NCI-H146 treated with DMSO at 0.1 percent for 48 hours (cell line): ENCODE measurements around the gene NCSTN.

ENCODE experiments used
- DNase-seq: peaks from one replicate; lab custom pipeline; 2025; ENCODE audit not compliant: unreplicated experiment; lab: John Stamatoyannopoulos, UW

NCSTN gene

GRCh38 chr1:160404094-160404493 is 60.9 kb downstream of the NCSTN start:
- no peak for DNase-seq

- DNase-seq, result no peak
Observed at GRCh38 chr1:160405331-160405877, 62.2 kb downstream of the NCSTN start.

- DNase-seq, result no peak
Observed at GRCh38 chr1:160406131-160406968, 63.2 kb downstream of the NCSTN start.

GRCh38 chr1:160407839-160408801 is 64.9 kb downstream of the NCSTN start:
- no peak for DNase-seq
